Stimulated activated CD4-positive, alpha-beta T cell treated with anti-CD3 and anti-CD28 coated beads, Interleukin-12 subunit alpha, Interleukin-12 subunit beta, amount 100 ng/mL, for 48 hours (primary cell): ENCODE data around the gene PARD3B.

Experiments
- DNase-seq, 3 donors: peaks; one replicate each; pipeline ENCODE4 v3.0.0-alpha.2; 2020; ENCODE audit warnings: low read depth in 2 of 3, low spot score in 1 of 3

PARD3B gene

GRCh38 chr2:205311201-205311600 is 765.9 kb downstream of the PARD3B start:
- no peak for DNase-seq

- no peak for DNase-seq
These were observed 776.0 kb downstream of the PARD3B start for GRCh38 chr2:205321231-205321630.

- no peak for DNase-seq
These were observed 778.7 kb downstream of the PARD3B start for GRCh38 chr2:205323929-205324328.

- no peak for DNase-seq
These were observed 779.1 kb downstream of the PARD3B start for GRCh38 chr2:205324355-205324754.

GRCh38 chr2:205333351-205333750 is 788.1 kb downstream of the PARD3B start:
- DNase-seq: no peak

GRCh38 chr2:205337274-205337673 is 792.0 kb downstream of the PARD3B start:
- no peak for DNase-seq

- no peak for DNase-seq
These were observed 792.9 kb downstream of the PARD3B start for GRCh38 chr2:205338156-205338555.

GRCh38 chr2:205343103-205343502 is 797.8 kb downstream of the PARD3B start:
- no peak for DNase-seq

GRCh38 chr2:205346649-205347048 is 801.4 kb downstream of the PARD3B start:
- DNase-seq: no peak

GRCh38 chr2:205347899-205348298 is 802.6 kb downstream of the PARD3B start:
- no peak for DNase-seq

- no peak for DNase-seq
These were observed 806.8 kb downstream of the PARD3B start for GRCh38 chr2:205352094-205352493.

- no peak for DNase-seq
These were observed 807.3 kb downstream of the PARD3B start for GRCh38 chr2:205352593-205352992.

- no peak for DNase-seq
These were observed 812.5 kb downstream of the PARD3B start for GRCh38 chr2:205357732-205358131.

- no peak for DNase-seq
These were observed 813.1 kb downstream of the PARD3B start for GRCh38 chr2:205358351-205358815.

GRCh38 chr2:205361272-205361671 is 816.0 kb downstream of the PARD3B start:
- DNase-seq: no peak

GRCh38 chr2:205361970-205362369 is 816.7 kb downstream of the PARD3B start:
- DNase-seq: no peak

GRCh38 chr2:205364261-205364660 is 819.0 kb downstream of the PARD3B start:
- no peak for DNase-seq

- DNase-seq: no peak
These were observed 821.2 kb downstream of the PARD3B start for GRCh38 chr2:205366336-205367060.

GRCh38 chr2:205367331-205367935 is 822.2 kb downstream of the PARD3B start:
- no peak for DNase-seq

- no peak for DNase-seq
These were observed 824.5 kb downstream of the PARD3B start for GRCh38 chr2:205369813-205370212.

GRCh38 chr2:205370726-205371125 is 825.5 kb downstream of the PARD3B start:
- DNase-seq: no peak

GRCh38 chr2:205372141-205372540 is 826.9 kb downstream of the PARD3B start:
- no peak for DNase-seq
